COLO668 (cell line): ENCODE measurements around the gene NR3C2.

Source experiments
- DNase-seq: peaks from one replicate; lab custom pipeline; 2025; ENCODE audit not compliant: unreplicated experiment; lab: John Stamatoyannopoulos, UW

NR3C2 gene

DNA sequence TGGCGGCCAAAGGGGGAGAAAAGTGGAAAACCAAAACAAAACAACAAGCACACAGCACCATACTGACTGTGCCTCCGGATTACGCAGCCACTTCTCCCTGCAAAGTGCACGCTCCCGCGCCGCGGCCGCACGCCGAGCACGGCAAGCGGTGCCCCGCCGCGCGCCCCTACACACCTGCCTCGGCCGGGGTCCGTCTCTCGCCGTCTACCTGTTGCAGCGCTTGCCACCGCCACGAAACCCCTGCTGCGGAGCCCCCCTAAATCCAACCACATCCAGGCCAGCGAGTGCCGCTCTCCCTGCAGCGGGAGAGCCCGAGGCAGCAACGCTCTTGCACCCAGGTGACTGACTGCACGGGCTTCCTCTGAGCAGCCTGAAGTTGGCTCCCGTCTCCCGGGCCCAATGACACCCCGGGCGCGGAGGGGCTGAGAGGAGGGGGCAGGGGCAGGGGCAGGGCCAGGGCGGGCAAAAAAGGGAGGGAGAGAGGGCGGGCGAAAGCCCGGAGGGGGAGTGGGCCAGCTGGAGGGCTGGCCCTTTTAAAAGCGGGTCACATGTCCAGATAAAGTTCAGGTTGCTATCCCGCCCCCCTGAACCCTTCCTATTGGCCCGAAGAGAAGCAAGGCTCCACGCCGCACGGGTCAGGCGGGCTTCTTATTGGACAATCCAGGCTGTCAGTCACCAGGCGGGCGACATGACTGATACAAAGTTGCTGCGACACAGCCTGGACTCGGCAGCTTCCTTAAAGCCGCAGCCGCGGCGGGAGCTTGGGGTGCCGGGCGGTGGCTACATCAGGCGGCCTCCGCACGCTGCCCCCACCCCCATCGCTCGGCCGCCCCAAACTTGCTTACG, at the start of gene NR3C2:
TSS of gene NR3C2 (minus strand) at position 429 of the 846 bp plus-strand sequence.
- DNase-seq: peak; percentile 97

DNA sequence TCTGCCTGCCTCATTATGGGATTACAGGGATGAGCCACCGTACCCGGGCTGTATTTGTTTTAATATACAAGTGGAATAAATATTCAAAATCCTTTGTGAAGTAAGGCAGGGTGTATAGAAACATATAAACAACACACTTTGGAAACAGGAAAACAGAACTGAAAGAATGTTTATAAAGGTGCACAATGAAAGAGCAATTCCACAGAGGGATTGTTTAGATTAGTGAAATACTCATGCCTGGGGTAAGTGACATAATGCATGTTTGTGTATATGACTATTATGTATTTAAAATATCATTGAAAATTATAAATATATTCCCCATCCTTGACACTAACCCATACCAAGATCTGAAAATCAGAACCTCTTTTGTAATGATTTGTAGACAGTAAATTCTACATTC, 45.0 kb upstream of the NR3C2 start:
- DNase-seq: no peak

DNA sequence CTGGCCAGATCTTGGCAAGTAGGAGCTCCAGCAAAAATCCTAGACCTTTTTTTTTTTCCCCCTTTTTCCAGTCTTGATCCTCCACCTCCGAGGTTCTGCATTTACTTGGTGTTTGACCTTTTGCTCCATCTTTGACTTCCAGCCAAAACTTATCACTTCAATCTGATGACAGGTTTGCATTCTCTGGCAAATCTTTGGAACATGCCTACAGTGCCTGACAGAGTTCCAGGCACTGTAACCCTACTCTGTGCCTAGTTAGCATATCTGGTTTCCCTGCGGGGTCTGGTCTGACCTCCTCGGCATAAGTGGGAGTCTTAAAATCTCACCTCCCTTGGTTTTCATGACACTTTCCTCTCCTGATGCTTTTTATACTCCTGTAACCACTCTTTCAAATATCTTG, 39.4 kb upstream of the NR3C2 start:
- no peak for DNase-seq

DNA sequence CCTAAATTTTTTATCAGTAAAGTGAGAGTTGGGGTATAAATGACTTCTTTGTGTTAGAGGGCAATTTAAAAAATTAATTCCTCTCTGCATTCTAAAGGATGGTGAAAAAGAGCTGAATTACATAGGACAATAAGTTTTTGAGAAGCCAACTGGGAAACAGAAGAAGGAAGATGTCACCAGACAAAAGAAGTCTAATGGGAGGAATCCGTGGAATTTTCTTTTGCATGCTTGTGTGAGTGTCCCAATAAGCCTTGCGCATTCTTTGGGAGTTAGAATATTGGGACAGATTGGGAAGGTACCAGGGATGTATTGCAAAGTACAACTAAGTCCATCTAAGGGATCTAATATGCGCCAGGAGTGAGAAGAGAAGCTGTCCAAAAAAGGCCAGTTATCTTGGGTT, 35.1 kb upstream of the NR3C2 start:
- no peak for DNase-seq

DNA sequence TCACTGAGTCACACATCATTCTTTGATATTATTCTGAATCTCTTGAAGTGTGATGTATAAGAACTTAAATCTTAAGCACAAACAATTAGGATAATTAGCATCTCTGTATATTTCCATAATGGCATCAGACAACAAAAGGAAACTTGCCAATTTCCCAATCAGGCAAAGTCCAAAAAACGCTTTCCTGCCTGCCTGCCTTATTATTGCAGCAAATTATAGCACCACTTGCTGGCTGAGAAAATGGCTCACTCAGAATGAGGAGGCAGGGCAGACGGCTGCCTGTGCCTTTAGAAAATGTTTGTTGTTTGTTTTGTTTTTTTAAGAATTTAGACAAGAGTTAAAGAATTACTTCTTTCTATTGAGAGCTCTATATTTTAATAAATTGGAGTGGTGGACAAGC, 27.7 kb upstream of the NR3C2 start:
- DNase-seq: no peak

DNA sequence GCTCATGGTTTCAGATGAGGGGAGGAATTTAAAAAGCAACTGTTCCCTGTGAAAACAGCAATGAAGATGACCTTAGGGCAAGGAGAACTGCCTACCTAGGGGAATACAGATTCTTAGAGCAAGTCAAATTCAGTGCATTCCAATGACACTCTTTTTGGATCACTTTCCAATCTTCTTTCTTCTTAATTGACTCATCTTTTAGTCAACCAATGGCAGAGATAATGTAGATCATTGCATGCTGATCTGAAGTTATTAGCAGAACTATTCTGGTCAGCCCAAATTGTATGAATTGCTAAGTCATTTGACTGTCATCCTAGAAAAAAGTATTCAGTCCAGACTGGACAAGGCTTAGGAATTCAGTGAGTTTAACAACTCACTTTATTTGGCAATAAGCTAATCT, 12.6 kb upstream of the NR3C2 start:
- DNase-seq: no peak

DNA sequence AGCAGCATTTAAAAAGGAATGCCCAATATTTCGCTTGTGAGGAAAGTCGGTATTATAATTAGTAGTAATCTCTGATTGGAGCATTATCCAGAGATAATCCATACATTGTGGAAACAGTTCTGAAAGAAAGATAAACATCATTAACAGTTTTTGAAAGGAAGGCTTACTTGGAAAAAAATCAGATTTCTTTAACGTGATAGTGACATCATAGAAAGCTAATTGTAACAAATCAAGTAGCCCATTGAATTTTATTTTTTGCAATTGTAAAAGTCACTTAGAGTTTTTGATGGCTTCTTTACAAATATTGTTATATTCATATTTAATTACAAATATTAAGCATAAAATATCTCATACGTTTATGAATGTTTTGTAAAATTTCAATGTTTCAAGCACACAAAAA, 11.6 kb upstream of the NR3C2 start:
- no peak for DNase-seq

DNA sequence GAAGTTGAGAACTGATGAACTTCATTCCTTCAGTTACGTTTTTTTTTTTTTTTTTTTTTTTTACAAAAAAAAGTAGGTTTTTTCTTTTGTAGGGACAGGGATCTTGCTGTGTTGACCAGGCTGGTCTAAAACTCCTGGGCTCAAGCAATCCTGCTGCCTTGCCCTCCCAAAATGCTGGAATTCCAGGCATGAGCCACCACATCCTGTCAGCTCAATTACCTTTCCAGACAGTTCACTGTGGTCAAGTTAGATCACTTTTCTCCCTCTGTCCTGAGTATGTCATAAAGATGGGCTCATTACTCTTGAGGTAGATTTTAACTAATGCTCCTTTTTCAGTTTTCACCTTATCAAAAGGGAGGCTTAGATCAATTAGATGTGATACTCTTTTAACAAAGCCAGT, 10.8 kb upstream of the NR3C2 start:
- no peak for DNase-seq

DNA sequence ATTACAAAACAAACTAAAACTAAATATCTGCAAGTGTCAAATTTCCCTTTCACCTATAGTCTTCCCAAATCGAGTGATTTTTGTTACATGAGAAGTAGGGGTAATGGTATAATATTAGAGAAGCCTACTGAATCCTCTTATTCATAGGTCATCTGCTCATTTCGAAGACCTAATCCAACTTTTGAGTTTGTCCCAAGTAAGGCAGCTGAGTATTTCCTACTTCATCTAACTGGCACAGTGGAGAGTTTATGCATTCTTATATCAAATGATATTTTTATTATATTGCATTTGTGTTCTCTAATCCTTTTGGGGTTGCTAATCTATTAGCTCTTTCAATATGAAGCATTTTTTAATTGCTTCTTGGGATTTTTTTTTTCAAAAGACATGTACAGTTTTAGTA, 7.7 kb upstream of the NR3C2 start:
- DNase-seq: no peak

DNA sequence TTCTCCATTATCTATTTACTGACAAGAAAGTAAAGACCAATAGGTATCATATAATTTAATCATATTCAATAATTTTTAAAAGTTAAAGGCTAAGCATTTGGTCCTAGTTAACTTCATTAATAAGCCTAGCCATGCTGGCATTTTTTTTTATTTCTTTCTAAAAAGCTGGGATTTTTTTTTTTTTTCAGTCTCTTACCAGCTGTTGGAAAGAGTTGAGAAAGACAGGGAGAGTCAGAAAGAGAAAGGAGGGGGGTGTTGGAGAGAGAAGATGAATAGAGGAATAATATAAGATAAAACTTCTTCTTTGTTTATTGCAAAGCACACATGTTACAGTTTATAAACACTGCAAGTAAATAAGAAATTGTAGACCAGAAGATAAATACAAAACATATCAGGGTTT, 5.9 kb upstream of the NR3C2 start:
- no peak for DNase-seq

DNA sequence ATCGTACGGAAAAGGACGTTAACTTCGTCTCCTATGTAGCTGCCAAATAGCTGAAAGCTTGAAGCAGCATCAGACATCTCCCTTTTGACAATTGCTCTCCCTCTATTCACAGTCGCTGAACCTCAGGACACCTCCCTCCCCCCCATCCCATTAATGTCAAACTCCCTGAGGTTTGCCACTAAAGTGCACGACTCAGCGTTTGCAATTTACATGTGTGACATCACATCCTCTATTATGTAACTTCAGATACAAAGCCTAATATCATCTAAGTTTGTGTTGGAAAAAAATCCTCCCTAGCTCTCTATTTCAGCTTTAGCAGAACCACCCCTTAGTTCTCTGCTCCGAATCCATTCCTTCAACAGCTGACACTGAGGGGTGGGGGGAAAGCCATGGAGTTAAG, 5.5 kb upstream of the NR3C2 start:
- no peak for DNase-seq

DNA sequence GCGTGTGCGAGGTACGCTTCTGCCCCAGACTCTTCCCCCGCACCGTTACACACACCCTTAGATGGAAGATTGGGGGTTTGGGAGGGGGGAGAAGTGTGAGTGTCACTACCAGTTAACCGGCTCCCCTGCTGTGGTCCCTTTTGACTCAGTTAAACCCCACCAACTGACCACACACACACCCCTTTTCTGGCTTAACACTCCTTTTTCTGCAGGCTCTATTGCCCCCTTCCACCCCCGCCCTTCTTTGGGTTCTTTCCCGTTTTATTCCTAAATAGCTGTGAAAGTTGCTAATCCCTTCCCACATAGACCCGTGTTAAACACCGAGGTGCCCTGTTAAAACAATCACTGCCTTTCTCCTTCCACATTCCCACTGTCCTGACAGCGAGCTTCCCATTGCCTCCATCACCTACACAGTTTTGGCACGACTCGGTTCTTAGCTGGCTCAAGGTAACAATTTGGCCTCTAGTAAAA, 3.7 kb upstream of the NR3C2 start:
- no peak for DNase-seq

DNA sequence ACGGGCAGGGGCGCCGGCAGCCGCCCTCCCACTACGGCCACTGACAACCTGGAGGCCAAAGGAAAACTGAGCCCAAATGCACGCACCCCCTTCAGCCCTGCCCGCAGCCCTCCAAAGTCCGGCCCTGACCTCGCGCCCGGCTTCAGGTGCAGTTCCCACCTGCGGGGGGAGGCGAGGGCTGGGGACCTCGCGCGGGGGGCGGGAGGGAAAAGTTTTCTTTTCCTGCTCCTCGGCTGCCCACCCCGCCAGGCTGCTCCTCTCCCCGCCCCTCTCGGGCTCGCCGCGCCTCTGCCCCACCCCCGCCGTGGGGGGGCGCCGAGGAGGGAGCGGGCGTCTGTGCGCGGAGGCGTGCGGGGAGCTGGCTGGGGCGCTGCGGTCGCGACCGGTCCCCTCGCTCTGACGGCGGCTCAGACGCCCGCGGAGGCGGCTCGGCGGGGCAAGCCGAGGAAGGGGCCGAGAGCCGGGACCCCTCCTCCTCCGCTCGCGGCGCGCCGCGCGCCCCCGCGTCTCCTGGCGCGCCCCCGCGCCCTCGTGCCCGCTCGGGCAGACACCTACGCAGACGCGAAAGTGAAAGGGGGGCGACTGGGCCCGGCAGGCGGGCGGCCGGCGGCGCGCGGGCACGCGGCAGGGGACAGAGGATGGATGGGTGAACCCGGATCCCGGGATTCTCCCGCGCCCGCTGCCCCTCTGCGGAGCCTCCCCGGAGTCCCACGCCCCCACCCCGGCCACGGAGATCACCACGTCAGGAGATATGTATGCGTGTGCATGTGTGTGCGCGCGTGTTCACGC, 3.1 kb upstream of the NR3C2 start:
- DNase-seq: peak; percentile 74

DNA sequence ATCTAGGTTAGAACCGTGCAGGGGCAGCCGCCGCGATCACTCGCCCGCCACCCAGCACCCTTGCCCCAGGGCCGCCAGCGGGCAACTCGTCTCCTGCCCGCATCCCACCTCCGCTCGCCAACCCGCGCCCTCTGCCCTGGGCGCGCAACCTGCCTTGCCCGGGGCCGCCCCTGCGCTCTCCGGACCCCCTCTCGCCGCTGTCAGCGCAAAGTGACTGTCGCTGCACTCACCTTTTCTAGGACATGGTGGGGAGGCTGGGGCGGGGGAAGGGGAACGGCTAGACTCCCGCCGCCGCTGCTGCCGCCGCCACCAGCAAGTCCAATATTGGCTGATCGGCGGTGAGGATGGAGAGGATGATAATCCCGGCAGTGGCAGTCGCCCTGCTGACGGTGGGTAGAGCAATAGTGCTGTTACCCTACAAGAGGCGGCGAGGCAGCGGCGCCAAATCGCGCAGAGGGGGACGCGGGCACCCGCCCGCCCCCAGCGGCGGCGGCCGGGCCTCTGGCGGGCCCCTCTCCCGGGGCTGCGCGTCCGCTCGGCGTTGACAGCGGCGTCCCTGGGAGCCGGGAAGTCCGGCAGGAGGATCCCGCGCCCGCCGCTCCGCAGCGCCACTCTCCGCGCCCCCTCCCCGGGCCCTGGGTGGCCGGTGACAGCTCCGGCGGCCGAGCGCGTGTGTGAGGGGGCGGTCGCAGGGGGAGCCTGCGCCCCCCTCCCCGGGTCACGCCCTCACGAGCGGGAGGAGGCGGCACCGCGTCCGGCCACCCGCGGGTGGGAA, 2.3 kb upstream of the NR3C2 start:
- peak; percentile 54 for DNase-seq

DNA sequence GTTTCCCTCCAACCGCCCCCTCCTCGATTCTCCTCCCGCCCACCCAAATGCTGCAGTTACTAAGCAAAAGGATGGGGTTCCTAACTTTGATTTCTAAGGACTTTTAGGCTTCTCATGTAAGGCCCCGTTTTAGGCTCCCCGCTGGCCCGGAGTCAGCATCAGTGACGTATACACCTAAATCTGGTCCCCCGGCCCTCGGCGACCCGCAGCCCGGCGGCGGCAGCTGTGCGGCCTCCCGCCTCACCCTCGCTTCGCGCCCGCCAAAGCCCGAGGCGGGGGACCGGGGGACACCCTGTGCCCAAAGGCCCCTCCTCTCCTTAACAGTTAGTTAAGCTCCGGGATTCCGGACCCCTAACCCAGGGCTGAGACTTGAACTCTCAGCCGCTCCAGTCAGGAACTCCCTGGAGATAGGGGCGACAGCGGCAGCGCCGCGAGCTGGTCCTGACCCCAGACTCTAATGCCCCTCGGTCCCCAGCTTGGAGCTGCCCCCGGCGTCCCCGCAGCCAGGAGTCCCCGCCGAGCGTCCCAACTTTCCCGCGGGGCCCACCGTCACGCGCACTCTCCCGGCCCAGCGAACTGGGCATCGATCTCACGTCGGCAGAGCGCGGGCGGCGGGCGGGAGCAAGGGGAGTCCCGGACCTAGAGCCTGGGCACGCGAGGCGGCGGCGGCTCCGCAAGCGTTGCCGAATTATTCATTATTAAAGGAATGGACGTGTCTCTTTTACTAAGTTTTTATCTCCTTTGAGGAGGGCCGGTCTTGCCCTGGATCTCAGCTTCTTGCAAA, 1.5 kb upstream of the NR3C2 start:
- DNase-seq: peak; percentile 59

DNA sequence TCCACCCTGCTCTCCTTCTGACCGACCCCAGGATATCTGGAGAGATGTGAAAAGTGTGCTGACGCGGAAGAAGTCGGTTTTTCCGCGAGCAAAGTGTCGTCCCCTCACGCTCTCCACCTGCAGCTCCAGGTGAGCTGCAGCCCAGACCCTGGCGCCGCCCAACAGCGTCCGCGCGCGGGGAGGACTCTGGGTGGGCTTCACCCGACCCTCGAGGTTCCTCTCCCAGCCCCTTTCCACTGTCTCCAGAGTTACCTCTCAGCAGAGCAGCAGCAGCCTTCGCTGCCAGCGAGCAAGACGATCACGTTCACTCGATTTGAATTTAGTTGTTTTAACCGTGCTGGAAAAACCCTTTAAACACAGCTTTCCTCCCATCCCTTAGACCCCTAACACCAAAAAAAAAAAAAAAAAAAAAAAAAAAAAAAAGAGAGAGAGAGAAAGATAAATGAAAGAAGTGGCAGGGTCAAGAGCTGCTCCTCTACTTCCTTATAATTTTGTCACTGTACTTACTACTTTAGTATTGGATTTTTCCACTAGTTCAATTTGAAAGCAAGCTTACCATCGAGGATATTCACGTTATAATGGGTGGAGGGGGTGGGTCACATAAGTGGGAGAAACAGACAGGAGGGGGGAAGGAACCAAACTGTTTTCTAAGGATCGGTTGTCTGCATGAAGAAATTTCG, 758 bp upstream of the NR3C2 start:
- peak; percentile 63 for DNase-seq

DNA sequence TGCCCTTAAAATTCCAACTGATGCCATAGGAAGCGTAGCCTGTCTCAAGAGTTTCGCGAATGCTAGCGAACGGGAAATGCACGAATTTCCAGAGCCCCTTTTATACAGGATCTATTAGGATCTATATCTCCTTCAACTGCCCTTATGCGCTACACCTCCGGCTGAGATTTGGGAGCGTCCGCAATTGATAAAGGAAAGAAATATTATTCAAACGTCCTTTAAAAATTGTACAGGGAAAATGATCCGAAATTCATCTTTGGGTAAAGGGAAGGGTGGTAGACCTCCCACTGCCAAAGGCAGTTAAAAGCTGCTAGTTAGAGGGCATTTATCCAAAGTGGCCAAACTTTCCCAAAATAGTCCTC, 609 bp downstream of the NR3C2 start:
- DNase-seq: peak; percentile 20

DNA sequence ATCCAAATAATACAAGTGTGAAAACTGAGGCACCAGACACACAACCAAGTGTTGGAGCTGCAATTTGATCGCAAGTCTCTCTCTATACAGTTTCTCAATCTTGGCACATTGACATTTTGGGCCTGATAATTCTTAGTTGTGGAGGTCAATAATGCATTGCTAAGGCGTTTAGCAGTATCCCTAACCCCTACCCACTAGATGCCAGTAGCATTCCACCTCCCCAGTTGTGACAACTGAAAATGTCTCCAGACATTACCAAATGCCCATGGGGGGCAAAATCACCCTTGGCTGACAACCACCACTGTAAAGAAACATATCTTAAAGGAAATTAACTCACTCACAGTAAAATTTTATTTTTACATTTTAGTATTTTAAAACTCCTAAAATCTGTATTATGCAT, 4.2 kb downstream of the NR3C2 start:
- no peak for DNase-seq

DNA sequence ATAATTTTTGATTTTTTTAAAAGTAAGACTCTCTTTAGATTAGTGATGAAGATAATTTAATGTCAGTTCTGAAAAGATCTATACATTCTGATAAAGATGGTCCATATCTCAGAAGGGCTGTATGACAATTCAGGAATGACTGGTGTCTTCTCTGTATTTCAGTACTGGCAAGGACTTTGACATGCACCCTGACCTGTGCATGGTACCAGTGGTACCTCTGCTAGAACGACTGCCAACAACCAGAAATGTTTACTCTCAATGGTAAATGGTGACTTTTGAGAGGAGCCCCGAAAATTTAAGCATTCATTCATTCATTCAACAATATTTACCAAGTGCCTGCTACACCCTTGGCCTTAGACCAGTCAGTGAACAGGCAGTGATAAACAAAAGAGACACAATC, 4.8 kb downstream of the NR3C2 start:
- no peak for DNase-seq

DNA sequence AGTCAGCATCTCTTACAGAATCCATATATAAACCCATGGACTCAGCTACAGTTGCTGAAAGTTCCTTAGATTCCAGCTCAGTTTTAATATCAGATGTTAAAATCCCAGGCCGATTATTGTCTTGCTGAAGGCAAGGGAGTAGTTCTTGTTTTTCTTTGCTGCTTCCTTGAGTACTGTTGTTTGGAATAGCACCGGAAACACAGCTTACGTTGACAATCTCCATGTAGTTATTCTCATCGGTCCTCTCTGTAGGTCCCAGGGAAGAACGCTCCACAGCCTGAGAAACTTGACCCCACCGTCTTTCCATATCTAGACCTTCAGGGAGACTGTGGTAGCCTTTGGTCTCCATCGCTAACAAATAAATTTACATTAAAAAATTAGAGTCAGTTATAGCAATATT, 5.7 kb downstream of the NR3C2 start:
- no peak for DNase-seq
